ENCODE results near the gene TBX2.

GRCh38 chr17:61362852-61363600, 36.6 kb upstream of the TBX2 start:
- TF ChIP-seq ZFP3 (CRISPR knock-in tag; IDR thresholded peaks at IDR 0.05) = no peak
- no peak for TF ChIP-seq CREB5 (CRISPR knock-in tag; IDR thresholded peaks at IDR 0.05; ENCODE audit: low read depth)
- no peak for TF ChIP-seq PPARA (CRISPR knock-in tag; IDR thresholded peaks at IDR 0.05; ENCODE audit: borderline replicate concordance)
- no peak for TF ChIP-seq TSHZ2 (CRISPR knock-in tag; IDR thresholded peaks at IDR 0.05)
- no peak for TF ChIP-seq SNAI2 (CRISPR knock-in tag; IDR thresholded peaks at IDR 0.05)
- no peak for TF ChIP-seq PATZ1 (CRISPR knock-in tag; IDR thresholded peaks at IDR 0.05; ENCODE audit: borderline replicate concordance)
- no peak for TF ChIP-seq RARB (CRISPR knock-in tag; IDR thresholded peaks at IDR 0.05)
- TF ChIP-seq TOX (CRISPR knock-in tag; IDR thresholded peaks at IDR 0.05; ENCODE audit: borderline replicate concordance) = no peak
- TF ChIP-seq TCF4 (CRISPR knock-in tag; IDR thresholded peaks at IDR 0.05; ENCODE audit: borderline replicate concordance) = no peak
- TF ChIP-seq ZNF565 (CRISPR knock-in tag; conservative IDR thresholded peaks at IDR 0.05; ENCODE audit: low read depth) = no peak
- TF ChIP-seq ARNTL (CRISPR knock-in tag; IDR thresholded peaks at IDR 0.05; ENCODE audit: borderline replicate concordance, low read depth) = no peak
- no peak for TF ChIP-seq POU6F1 (CRISPR knock-in tag; IDR thresholded peaks at IDR 0.05; ENCODE audit: borderline replicate concordance, low read depth)
